ENCODE results near the gene STIM1.
"Not testable (repeated sequence)": the region's sequence is repeated elsewhere in the genome, so short reads cannot be mapped to it uniquely, and the experiment has no call there.

STIM1 gene

DNA sequence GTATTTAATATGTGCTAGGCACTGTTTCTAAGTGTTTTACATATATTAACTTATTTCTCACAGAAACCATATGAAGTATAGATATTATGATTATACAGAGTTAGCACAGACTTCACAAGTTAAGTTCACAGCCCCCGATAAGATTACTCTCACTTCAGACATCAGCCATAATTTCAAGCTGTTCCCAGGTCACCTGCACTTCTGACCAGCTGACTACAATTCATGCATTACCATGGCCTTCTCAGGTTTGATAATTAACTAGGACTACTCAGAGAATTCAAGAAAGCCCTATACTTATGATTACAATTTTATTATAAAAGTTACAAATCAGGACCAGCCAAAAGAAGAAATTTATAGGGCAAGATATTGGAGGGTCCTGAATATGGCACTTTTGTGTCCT lies 170.9 kb downstream of the STIM1 start:
- DNase-seq (ENCODE audit: low read depth in 3 of 3) = no peak

DNA sequence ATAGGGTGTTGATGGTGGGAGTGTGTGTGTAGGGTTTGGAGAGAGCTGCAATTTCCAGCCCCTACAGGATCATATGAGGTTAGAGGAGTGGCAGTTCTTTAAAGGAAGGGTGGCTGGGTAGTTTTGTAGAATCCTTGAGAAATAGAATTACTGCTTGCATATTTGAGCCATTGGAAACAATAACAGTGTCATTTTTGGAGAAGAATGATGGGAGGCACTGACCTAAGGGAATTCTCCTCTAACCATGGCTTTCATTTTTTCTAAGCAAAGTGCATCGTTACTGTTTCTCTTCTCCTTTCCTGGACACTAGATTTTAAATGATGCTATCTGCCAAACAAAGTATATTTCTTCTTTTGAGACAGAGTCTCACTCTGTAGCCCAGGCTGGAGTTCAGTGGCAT lies 172.3 kb downstream of the STIM1 start:
- DNase-seq (ENCODE audit: low read depth in 3 of 3) = no peak

DNA sequence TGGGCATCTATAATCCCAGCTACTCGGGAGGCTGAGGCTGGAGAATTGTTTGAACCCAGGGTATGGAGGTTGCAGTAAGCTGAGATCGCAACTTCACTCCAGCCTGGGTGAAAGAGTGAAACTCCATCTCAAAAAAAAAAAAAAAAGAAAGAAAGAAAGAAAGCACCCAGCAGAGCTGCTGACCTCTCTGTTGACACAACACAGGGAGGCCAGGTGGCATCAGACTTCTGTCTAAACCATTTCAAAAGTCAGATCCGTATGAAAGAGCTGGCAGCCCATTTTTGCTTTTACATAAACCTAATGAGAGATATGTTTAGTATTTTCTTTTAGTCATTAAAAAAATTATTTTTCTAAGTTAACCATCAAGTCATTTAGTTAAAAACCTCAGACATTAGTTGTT lies 174.7 kb downstream of the STIM1 start:
- DNase-seq (ENCODE audit: low read depth in 3 of 3) = no peak

DNA sequence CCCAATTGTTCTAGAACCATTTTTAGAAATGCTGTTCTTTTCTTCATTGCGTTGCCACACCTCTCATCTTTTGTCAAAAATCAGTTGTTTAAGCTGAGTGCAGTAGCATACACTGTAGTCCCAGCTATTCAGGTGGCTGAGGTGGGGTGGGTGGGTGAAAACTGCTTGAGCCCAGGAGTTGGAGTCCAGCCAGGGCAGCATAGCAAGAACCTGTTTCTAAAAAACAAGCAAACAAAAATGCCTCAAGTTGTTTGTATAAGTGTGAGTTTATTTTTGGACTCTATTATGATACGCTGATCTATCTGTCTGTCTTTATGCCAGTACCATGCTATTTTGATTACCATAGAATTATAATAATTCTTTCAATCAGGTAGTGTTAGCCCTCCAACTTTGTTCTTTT lies 176.6 kb downstream of the STIM1 start:
- DNase-seq (ENCODE audit: low read depth in 3 of 3) = no peak

DNA sequence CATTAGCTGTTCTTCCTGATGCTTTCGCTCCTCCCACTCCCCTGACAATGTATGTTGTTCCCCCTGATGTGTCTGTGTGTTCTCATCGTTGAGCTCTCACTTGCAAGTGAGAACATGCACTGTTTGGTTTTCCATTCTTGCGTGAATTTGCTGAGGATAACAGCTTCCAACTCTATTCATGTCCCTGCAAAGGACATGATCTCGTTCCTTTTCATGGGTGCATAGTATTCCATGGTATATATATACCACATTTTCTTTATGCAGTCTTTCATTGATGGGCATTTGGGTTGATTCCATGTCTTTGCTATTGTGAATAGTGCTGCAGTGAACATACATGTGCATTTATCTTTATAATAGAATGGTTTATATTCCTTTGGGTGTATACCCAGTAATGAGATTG lies 180.5 kb downstream of the STIM1 start:
- DNase-seq (ENCODE audit: low read depth in 3 of 3) = no peak

DNA sequence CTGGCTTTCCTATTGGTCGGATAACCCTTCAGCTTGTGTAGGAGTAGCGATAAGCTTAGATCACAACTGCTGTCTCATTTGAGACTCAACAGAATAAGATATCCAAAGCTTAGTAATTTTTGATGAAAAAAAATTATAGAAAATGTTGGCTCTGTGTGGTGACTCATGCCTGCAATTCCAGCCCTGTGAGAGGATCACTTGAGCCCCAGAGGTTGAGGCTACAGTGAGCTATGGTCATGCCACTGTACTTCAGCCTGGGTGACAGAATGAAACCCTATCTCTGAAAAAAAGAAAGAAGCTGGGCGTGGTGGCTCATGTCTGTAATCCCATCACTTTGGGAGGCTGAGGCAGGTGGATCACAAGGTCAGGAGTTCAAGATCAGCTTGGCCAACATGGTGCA lies 183.5 kb downstream of the STIM1 start:
- no peak for DNase-seq (ENCODE audit: low read depth in 3 of 3)

DNA sequence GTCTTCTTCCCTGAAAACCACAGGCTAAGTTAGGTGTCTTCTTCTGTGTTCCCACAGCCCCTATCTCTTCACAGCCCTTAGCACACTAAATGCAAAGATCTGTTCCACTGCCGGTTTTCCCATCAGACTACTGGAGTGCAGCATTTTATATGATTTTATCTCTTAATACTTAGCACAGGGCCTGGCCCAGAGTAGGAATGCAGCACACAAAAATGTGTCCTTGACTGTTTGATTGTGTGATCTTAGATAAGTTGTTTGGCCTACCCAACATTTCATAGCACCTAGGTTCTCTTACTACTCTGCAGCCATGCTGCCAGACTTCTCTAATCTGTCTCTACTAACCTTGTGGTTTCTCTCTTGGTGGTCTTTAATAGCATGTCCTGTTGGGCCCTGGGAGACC lies 185.0 kb downstream of the STIM1 start:
- no peak for DNase-seq (ENCODE audit: low read depth in 3 of 3)

DNA sequence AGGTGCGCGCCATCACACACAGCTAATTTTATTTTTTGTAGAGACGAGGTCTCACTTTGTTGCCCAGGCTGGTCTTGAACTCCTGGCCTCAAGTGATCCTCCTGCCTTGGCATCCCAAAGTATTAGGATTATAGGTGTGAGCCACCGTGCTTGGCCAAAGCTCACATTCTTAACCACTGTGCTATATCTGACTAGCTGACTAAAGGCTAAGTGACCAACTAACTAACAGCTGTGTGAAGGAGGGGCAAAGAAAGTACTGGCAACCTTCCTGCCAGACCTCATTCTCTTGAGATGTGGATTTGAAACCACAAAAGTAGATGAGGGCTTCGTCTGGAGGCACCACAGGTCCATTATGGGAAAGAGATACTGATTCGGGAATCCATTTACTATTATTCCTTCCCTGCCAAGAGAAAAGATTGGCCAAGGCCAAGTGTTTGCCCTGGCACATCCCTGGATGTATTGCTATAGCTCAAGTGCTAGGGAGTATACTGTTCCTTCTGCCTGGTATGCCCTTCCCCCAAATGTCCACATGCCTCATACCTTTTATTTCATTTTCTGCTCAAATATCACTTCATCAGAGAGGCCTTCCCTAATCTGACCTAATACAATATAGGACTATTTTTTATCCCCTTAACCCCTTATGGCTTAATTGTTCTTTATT lies 186.4 kb downstream of the STIM1 start:
- no peak for DNase-seq (ENCODE audit: low read depth in 3 of 3)

DNA sequence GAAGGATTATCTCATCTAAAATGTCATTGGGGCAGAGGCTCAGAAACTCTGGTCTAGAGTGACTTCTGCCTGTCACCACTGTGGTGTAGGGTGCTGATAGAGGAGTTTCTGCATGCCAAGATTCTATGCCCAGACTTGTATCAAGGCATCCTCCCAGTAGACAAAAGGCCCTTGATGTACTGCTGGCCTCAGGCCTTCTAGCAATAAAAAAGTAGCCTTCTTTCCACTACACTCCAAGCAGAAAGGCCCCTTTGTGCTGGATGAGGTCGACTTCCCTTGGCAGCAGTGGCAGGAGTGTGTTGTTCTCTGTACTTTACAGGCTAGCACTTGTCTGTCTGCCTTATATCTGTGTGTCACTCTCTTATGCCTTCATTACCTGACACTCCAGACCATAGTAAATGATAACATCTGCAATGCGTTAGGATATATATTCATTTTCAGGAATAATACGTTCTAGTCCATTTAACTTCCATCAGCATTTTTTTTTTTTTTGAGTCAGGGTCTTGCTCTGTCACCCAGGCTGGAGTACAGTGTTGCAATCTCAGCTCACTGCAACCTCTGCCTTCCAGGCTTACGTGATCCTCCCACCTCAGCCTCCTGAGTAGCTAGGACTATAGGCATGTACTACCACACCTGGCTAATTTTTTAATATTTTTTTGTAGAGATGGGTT lies 189.6 kb downstream of the STIM1 start:
- no peak for DNase-seq (ENCODE audit: low read depth in 3 of 3)

DNA sequence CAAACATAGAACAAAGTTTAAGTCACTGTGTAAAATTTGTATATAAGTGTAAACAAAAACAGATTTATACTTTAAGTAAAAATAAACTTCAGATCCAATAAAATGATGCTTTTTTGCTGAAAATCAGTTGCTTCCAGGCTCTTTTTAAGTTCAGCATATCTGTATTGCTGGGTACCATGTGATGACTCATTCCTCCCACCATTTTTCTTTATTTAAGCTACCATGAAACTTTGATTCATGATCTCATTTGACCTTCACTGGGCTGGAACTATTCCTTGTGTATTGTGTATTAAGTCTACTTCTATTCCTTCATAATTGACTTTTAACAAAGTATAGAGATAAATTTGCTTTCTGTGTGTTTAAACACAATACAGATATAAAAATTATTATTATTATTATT lies 192.9 kb downstream of the STIM1 start:
- DNase-seq (ENCODE audit: low read depth in 3 of 3) = no peak

DNA sequence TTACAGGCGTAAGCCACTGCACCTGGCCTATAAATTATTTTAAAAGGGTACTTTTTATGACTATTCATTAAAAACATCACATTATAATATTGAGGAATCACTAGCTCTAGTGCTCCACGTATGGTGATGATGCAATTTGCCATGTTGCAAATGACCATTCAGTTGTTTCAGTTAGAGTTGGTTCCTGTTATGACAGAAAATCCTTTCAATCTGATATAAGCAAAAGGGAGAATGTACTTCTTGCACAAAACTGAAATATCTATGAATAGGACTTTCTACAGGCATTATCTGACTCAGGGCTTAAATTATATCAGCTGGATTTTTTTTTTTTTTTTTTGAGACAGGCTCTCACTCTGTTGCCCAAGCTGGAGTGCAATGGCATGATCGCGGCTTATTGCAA lies 193.5 kb downstream of the STIM1 start:
- no peak for DNase-seq (ENCODE audit: low read depth in 3 of 3)

DNA sequence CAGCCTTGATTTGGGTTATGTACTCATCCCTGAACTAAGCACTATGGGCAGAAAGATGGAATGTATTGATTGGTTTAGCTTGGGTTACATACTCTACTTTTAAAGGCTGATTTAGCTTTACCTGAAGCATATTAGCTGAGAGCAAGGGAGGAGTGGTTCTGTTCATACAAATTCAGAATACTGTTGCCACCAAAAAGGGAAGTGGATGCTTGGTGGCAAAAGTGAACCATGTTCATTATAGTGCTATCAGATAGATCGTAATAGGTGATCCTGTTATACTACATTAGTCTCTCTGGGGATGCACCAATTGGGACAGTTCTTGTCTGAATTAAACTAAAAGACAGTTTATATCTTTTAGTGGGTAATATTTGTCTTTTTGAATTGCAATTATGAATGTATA lies 194.7 kb downstream of the STIM1 start:
- no peak for DNase-seq (ENCODE audit: low read depth in 3 of 3)

DNA sequence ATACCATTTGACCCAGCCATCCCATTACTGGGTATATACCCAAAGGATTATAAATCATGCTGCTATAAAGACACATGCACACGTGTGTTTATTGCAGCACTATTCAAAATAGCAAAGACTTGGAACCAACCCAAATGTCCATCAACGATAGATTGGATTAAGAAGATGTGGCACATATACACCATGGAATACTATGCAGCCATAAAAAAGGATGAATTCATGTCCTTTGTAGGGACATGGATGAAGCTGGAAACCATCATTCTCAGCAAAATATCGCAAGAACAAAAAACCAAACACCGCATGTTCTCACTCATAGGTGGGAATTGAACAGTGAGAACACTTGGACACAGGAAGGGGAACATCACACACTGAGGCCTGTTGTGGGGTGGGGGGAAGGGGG lies 197.7 kb downstream of the STIM1 start:
- not testable (repeated sequence) for DNase-seq (ENCODE audit: low read depth in 3 of 3)

DNA sequence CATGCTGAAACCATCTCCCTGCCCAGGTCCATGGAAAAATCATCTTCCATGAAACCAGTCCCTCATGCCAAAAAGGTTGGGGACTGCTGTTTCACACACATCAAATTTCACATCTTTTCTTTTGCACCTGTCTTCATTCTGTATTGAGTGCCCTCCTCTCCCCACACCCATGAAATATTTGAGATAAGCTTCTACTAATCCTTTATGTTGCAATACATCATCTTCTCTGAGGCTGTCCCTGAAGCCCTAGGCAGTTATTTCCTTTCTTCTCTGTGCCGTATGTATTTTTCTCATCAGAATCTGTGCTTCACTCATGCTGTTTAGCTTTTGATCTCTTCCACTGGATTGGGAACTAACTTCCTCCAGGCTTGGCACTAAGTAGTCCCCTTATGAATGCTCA lies 199.2 kb downstream of the STIM1 start:
- DNase-seq (ENCODE audit: low read depth in 3 of 3) = no peak

DNA sequence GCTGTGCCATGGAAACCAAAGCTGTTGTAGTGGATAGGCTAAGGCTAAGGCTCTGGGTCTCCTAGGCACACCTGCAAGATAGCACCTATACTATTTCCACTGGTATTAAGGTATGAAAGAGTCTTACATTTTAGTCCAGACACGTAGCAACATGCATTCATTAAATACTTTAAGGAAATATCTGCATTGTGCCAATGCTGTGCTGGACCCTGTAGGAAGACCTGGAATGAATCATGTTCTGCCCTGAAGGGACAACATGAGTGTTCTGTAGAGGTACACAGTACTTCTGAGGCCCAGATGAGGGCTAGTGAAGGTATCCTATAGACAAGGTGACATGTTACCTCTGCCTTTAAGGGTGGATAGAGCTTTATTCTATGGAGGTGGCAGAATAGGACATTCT lies 204.0 kb downstream of the STIM1 start:
- no peak for DNase-seq (ENCODE audit: low read depth in 3 of 3)

DNA sequence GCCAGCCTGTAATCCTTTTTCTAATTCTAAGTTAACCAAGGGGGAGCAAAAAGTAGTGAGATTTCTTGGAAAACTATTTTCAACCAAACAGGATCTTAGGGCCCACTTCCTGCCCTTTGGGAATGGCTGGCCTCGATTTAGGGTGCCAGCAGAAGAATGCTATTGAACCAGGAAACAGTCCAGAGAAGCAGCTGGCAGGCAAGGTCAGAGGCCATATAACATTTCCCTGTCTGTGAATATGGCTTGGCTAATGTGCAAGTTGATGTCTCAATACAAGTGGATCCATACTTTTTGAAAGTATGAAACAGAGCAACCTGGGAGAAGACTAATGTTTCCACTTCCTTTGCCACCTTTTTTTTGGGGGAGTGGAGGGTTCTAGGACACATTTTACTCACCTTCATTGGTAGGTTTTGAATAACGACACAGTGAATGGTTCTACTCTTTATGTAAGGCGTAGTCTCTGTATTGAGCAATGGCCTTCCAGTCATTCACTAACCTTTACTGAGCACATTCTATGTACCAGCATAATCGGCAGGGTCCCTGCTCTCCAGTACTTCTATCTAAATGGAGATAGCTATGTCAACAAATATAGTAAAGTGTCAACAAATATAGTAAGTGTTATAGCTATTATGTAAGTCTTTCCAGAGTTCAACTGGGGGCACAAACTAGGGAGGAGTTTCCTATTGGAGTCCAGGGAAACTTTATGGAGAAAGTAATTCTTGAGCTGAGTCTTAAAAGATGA lies 204.9 kb downstream of the STIM1 start:
- DNase-seq (ENCODE audit: low read depth in 3 of 3) = no peak

DNA sequence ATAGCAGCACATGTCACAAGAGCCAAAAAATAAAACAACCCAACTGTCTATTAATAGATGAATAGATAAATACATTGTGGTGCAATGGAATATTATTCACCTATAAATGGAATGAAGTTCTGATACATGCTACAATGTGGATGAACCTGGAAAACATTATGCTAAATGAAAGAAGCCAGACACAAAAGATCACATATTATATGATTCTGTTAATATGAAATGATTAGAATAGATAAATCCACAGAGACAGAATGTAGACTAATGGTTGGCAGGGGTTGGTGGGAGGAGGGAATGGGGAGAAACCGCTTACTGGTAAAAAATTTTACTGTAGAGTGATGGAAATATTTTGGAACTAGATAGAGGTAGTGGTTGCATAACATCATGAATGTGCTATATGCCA lies 206.2 kb downstream of the STIM1 start:
- DNase-seq (ENCODE audit: low read depth in 3 of 3) = no peak

DNA sequence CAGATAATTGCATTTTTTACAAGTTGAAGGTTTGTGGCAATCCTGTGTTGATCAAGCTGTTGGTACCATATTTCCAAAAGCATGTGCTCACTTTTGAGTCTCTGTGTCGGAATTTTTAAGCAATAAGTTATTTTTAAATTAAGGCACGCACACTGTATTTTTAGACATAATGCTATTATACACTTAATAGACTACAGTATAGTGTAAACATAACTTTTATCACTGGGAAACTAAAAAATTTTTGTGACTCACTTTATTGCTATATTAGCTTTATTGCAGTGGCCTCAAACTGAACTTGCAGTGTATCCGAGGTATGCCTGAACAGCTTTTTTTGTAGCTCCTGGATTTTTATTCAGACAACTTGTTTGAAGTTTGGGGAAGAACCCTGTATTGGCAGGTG lies 207.9 kb downstream of the STIM1 start:
- DNase-seq (ENCODE audit: low read depth in 3 of 3) = no peak

DNA sequence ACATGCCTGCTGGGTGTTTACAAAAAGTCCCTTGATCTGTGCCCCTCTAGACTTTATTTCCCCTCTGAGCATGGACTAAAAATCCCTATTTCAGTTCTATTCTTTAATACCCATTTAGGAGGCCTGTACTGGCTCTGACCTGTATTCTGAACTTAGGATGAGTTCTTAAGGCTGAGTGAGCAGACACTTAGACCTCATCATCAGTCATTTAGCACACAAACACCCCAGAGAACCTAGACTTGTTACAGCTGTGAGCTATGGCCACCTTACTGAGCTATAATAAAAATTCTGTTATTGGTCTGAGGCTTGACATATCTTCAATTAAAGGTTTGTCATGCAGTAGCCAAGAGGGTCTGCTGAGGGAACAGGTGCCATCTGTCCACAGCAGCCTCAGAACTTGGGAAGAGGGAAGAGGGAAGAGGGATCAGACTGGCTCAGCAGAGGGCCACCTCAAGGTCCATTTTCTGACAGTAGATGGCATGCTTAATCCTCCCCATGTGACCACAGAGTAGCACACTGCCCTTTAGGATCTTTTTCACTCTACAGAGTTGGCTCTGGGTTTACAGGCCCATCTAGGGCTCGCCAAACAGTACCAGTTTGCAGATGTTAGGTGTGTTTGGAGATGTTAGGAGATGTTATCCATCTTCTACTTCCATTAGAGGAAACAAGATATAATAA lies 209.0 kb downstream of the STIM1 start:
- DNase-seq (ENCODE audit: low read depth in 3 of 3) = no peak

DNA sequence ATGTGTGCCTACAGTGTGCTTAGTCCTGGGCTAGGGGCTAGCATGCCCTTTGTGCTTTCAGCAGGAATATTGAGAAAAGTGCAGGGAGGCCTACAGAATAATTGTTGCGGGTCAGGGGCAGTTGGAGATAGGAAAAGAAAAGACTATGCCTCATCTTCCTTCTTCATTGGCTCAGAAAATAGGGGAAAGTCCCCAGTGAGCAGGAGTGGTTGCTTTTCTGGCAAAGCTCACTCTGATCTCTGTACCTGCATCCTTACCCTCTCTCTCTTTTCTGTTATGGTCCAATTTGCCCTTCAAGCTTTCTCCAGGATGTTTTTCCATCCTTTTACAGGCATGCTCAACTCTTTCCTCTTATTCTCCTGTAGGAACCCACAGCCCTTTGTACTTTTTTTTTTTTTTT lies 209.6 kb downstream of the STIM1 start:
- no peak for DNase-seq (ENCODE audit: low read depth in 3 of 3)

DNA sequence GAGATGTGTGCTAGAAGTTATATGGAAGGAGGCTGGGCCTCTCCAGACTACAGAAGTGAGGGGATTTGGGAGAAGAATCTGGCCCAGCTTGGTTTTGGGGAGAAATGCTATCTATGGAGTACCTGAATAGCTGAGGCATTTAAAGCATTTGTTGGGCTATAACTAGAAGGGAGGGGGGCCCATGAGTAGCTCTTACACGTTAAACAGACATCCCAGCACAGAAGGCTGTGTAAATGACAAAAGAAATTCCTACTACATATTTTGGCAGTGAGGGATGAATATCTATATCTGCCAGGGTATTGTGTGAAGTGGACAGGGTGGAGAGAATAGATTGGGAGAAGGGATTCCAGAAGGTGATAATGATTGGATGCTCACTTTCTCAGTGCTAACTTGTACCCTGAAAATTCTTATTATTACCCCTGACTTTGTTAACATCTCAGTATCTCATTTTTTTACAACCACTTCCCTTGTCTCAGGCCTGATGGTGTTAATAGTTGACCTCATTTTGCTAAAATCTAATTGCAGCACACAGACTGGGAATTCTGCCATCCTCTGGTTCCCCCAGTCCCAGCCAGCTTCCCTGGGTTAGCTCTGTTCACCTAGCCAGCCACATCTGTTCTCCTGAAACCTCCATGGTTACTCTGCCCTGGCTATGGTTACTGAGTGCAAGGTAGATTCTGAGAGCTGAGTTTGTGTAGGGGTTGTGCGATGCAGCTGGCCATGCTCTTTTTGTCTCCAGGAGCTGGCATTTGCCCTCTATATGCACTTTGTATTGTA lies 210.3 kb downstream of the STIM1 start:
- DNase-seq (ENCODE audit: low read depth in 3 of 3) = no peak

DNA sequence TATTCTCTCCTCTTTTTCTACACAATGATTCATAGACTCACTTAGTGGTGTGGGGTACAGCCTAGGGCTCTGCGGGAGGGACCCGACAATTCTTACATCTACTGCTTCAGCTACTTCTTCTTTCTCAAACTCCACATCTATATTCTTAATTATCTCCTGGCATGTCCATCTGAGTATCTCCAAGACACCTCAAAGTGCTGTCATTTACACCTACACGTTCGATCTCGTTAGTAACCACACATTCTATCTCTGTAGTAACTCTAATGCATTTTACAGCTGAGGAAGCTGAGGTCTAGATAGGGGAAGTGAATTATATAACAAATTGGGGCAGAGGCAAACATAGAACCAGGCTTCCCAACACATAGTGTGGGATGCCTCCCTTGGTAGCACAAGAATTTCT lies 211.4 kb downstream of the STIM1 start:
- no peak for DNase-seq (ENCODE audit: low read depth in 3 of 3)
